ENCODE measurements around the gene GALNT14.

GRCh38 chr2:31113765-31114164, 24.5 kb downstream of the GALNT14 start:
- TF ChIP-seq CTCF (IDR thresholded peaks at IDR 0.05) (no peak), POLR2A (IDR thresholded peaks at IDR 0.05) (no peak), POLR2AphosphoS5 (IDR thresholded peaks at IDR 0.05) (no peak)

Data from gastroesophageal sphincter (tissue), 3 donors.